Left lung (tissue), 10 donors: ENCODE results near the gene SLC40A1. TPM values are rescaled to one million over a fixed set of nuclear protein-coding genes. Genes with fewer than 3 reads are reported as not detected.
A peak's percentile ranks its signal among the peaks of the same experiment; 100 is the strongest.

Experiments used
- ATAC-seq: fragments of 200-7000 bp; cut with Tn5 transposase; one replicate; pipeline ENCODE4 v1.9.1; 2020; ENCODE audit warnings: moderate library complexity
- DNase-seq, 4 donors: peaks; one replicate each; pipeline ENCODE4 v3.0.0-alpha.2; 2013 to 2020
- H3K27ac ChIP-seq, 2 donors: fragments of 200-600 bp; sonication (generic) in 1 of 2; one replicate each; pipeline versions ENCODE4 v1.5.0 to v1.8.0; 2020 to 2021
- H3K27me3 ChIP-seq, 2 donors: fragments of 200-600 bp; sonication (generic) in 1 of 2; one replicate each; pipeline versions ENCODE4 v1.5.0 to v1.8.0; 2020 to 2021
- H3K36me3 ChIP-seq, 2 donors: fragments of 200-600 bp; sonication (generic) in 1 of 2; one replicate each; pipeline versions ENCODE4 v1.5.0 to v1.8.0; 2020 to 2021
- H3K4me1 ChIP-seq, 2 donors: fragments of 200-600 bp; one replicate each; pipeline ENCODE4 v1.8.0; 2021
- H3K4me3 ChIP-seq, 2 donors: fragments of 200-600 bp; sonication (generic) in 1 of 2; one replicate each; pipeline versions ENCODE4 v1.5.0 to v1.8.0; 2020 to 2021; ENCODE audit warnings: mild to moderate bottlenecking in 1 of 2
- H3K9me3 ChIP-seq, 2 donors: fragments of 200-600 bp; sonication (generic) in 1 of 2; one replicate each; pipeline versions ENCODE4 v1.5.0 to v1.8.0; 2020 to 2021
- CTCF ChIP-seq, 2 donors: fragments of 200-600 bp; sonication (generic) in 1 of 2; IDR thresholded peaks; one replicate each; pipeline versions ENCODE4 v1.5.0 to v1.8.0; 2021; ENCODE audit warnings: antibody characterized with exemption in 2 of 2
- intact Hi-C, 2 donors: fragments of 100-400 bp; cut with DNase I; formaldehyde crosslinking; loops; one replicate each; pipeline versions ENCODE4 v1.11.2 to v1.14.2; 2022
- polyA plus RNA-seq, 6 donors: library from polyadenylated mRNA; unstranded; fragments of 120-200 nt; gene quantifications; one replicate each; pipeline ENCODE4 v1.2.1, GENCODE V29; 2013; ENCODE audit not compliant: insufficient read length in 6 of 6
- total RNA-seq, 2 donors: library from RNA; stranded (reverse); fragmentation: NEBNext Ultra II Directional; extraction: Animal tissue kit (Norgen Biotek cat#: 25700); gene quantifications; one replicate each; pipeline ENCODE4 v1.2.1, GENCODE V29; 2021
- donor health status: DM: no; HTN: yes; CAD: no.
- donor health status: DM: no; HTN: no; CAD: no.

The SLC40A1 gene
- total and polyA plus RNA-seq, 8 donors: 104 to 242 (median 212) TPM

- Histone ChIP-seq H3K27me3 (peaks cover 0 to 4% of the 10 kb centered on the region in 2 donors), H3K27ac (no peak overlapping the region), H3K9me3 (no peaks in the 10 kb centered on the region), H3K4me3 (no peak overlapping the region), H3K4me1 (peaks cover 3 to 27% of the 10 kb centered on the region in 2 donors), H3K36me3 (no peaks in the 10 kb centered on the region)
- DNase-seq: no peak
- no peak for ATAC-seq
- TF ChIP-seq CTCF (IDR thresholded peaks at IDR 0.05): no peak
- intact Hi-C loops: no loop called here
Measured at GRCh38 chr2:189583227-189584198, 2.9 kb upstream of the SLC40A1 start.

GRCh38 chr2:189582809-189583192 lies 2.2 kb upstream of the SLC40A1 start:
- Histone ChIP-seq H3K27ac (no peak overlapping the region), H3K9me3 (no peaks in the 10 kb centered on the region), H3K27me3 (peaks cover 0 to 4% of the 10 kb centered on the region in 2 donors), H3K4me3 (no peak overlapping the region), H3K36me3 (no peaks in the 10 kb centered on the region), H3K4me1 (peaks cover 3 to 32% of the 10 kb centered on the region in 2 donors)
- intact Hi-C loops: no loop called here
- ATAC-seq (no peak), DNase-seq (no peak)
- TF ChIP-seq CTCF (IDR thresholded peaks at IDR 0.05): no peak

- H3K4me1 ChIP-seq: peaks cover 6 to 35% of the 10 kb centered on the region in 2 donors
- H3K27me3 ChIP-seq: peaks cover 0 to 4% of the 10 kb centered on the region in 2 donors
- ATAC-seq (no peak), DNase-seq (no peak)
- TF ChIP-seq CTCF (IDR thresholded peaks at IDR 0.05): no peak
- no peaks in the 10 kb centered on the region for H3K9me3 ChIP-seq
- no peak overlapping the region for H3K4me3 ChIP-seq
- H3K36me3 ChIP-seq: no peaks in the 10 kb centered on the region
- intact Hi-C loops: no loop called here
- no peak overlapping the region for H3K27ac ChIP-seq
Measured at GRCh38 chr2:189582140-189582808, 1.7 kb upstream of the SLC40A1 start.

- TF ChIP-seq CTCF (IDR thresholded peaks at IDR 0.05): no peak
- no peaks in the 10 kb centered on the region for H3K9me3 ChIP-seq
- peak overlapping the region; percentile 89 to 91 for H3K27ac ChIP-seq
- intact Hi-C loops: no loop called here
- no peaks in the 10 kb centered on the region for H3K36me3 ChIP-seq
- peak; percentile 29 for ATAC-seq
- peak overlapping the region; percentile 62 to 64 for H3K4me3 ChIP-seq
- peaks cover 0 to 4% of the 10 kb centered on the region in 2 donors for H3K27me3 ChIP-seq
- H3K4me1 ChIP-seq: peaks cover 13 to 42% of the 10 kb centered on the region in 2 donors
- DNase-seq: peak in 1 of 4 donors; percentile 64
Measured at GRCh38 chr2:189581354-189582139, 961 bp upstream of the SLC40A1 start.
